ENCODE measurements around the gene POU2F3.

POU2F3 gene

DNA sequence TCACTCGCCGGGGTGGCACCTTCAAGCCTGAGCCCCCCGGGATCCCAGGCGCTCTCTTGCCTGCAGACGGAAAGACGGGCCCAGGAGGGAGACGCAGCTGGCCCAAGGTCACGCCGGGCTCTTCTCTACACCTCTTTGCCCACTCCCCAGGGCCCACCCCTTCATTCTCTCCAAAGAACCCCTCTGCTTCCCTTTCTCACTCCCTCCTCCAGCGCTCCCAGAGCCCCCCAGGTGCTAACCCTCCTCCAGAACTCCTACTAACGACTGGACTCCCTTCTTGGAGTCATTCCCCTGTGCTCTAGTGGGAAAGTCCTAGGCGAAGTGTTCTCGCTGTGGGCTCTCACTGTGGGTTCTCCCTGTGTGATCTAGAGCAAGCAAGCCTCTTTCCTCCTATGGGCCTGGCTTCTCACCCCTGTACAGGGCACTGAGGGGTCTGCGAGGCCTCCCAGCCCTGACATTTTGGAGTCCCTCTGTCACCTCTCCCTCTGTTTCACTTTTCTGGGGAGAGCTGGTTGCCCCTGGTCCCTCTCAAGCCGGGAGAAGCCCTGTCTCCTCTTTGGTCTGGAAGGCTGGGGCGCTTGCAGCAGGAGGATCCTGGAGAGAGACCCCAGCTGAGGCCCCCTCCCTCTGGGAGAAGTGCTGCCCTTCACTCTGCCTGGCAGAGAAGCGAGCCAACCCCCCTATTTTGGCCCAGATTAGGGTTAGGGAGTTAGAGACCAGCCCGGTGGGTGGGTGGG is 28.2 kb upstream of the POU2F3 start:
- no peak for DNase-seq

DNA sequence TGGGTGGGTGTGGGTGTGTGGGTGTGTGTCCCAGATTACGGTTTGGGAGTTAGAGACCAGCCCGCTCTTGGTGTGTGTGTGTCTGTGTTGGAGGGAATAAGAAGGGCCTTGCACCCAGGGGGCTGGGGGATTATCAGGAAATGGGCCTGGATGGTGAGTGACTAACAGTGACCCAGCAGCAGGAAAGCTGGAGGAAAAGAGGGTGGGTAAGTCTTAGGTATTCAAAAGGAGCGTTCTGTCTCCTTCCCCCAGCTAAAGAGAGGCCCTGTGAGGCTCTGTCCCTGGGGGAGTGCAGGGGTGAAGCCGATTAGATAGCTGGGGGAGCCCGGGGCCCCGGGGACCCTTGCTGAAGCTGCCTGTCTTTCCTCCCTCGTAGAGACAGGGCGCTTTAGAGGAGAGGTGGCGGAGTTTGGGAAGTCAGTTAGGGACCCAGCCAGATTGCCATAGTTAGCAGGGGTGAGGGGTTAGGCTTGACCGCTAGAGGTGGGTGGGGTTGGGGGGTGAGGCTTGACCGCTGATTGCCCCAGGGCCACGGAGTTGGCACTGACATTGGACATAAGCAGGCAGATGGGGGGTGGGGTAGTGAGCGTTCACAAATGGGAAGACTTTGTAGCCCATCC is 27.6 kb upstream of the POU2F3 start:
- no peak for DNase-seq

DNA sequence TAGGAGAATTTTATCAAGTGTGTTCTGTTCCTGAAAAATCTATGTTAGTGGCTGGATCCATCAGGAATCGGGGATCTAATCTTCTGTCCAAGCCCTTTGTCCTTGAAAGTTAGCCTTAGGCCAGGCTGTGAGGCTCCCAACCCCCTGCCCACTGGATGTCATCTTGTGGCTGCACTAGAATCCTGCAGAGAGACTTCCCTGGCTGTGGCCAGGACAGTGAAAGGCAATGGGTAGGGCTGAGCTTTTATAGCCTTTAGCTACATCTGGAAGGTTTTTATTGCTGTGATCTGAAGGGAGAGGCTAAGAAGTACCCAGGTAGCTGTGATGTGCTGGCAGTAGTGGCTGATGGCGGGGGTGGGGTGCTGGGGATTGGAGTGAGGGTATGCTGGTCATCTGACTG is 27.0 kb upstream of the POU2F3 start:
- no peak for DNase-seq

DNA sequence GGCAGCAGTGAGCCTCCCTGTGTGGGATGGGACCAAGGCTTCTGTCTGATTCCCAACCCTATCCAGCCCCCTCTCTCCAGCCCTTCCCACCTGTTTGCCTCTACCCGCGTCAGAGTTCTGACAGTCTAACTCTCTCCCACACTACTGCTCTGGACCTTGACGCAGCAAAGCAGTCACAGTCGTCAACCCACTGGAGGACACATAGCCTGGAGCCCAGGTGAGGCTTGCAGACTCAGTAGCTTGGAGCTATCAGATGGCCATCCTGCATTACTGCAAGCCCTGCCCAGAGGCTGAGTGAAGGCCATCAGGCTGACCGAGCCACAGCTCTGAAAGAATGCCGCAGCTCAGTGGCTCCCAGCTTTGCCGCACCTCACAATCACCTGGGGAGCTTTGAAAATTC is 25.4 kb upstream of the POU2F3 start:
- DNase-seq: no peak

DNA sequence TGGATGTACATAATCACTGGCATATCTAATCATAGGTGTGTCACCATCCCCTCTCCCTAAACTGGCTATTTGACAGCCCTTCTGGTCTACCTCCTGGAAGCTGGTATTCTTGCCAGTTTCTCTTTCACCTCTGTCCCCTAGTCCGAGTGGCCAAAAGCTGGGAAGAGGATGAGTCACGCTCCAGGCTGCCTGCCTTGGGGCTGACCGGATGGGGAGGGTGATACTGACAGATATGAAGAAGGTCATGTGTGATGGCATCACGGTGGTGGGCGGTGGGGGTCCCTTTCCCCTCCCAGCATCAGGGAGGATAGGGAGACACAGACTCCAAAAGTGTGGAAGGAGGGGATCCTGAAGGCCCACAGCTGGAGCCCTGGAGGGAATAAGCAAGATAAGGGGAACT is 24.3 kb upstream of the POU2F3 start:
- no peak for DNase-seq

DNA sequence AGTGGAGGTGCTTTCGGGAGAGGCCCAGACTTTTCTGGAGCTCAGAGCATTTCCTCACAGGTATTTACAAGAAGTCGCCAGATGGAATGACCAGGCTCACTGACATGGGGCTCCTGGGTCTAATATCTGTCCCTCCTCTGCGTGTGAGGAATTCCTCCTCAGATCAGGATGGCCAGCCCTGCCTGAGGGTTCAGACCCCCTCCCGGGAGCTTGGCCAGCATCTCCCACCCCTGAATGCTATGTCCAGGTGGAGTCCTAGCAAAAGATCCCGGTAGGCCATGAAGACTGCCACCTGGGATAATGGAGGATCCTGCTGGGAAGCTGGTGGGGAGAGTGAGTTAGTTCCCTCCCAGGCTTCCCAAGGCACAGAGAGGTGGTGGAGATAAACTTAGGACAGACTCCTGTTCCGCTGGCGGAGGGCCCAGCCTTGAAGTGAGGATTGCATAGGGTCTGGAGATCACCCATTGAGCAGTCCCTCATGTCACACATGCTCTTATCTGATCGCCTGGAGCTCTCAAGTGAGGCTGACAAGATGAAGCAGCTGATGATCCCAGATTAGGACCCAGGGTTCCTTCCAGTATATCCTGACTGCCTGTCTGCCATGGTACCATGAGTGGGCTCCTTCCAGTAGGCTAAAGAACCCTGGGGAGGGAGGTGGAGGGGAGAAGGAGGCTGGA is 23.4 kb upstream of the POU2F3 start:
- no peak for DNase-seq

DNA sequence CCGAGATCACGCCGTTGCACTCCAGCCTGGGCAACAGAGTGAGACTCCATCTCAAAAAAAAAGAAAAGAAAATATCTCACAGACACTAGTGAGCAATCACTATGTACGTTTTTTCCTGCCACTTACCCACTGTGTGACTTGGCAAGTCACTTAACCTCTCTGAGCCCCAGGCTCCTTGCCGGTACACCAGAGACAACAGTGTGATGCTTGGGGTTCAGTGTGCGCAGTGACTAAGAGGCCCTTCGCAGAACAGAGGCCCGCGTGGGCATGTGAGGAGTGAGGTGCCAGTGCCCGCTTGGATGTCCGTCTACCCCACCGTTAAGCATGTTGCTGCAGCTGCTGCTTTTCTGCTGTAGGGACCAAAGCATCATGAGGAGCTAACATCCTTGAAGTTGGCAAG is 22.4 kb upstream of the POU2F3 start:
- no peak for DNase-seq

DNA sequence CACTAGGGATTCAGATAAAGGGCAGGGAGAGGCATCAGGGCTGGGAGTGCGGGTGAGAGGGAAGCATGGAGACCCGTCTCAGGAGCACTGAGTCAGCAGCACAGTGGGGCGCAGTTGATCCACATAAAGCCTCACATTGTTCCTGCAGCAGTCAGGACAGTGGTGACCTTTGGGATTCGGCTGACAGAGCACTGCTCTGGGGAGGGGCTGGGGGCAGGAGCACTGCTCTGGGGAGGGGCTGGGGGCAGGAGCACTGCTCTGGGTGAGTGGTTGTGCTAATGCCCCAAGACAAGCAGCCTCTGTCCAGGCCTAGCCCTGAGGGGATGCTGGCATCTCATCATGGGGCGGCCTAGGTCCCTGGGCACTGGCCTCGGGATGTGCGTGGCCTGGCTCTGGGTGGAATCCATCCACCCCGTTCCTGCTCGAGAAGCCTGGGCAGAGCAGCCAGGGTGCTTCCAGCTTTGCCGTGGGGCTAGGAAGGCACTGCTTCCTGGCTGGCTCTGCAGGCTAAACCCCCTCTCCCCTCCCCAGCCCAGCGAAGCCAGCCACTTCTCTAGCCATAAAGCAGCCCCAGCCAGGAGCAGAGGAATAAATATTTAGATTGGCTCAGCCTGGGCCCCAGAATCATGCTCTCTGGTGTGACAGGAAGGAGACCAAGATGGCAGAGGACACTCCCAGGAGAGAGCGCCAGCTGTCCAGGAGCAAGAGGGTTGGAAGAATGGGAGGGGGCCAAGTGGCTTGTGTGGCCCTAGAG is 21.8 kb upstream of the POU2F3 start:
- DNase-seq: no peak

DNA sequence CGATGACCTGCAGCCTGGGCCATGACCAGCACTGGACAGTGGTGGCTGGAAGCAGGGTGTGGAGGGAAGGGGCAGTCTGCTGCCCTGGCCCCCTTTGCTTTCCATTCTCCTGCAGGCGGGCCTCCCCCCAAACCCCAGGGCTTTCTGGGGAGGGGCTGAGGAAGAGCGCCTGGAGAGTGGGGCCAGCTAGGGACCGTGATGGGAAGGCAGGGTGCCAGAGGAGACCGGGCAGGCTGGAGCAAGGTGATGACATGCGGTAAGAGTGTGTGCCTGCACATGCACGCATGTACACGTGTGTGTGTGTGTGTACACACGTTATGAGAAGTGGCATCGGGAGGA is 21.3 kb upstream of the POU2F3 start:
- DNase-seq: no peak

DNA sequence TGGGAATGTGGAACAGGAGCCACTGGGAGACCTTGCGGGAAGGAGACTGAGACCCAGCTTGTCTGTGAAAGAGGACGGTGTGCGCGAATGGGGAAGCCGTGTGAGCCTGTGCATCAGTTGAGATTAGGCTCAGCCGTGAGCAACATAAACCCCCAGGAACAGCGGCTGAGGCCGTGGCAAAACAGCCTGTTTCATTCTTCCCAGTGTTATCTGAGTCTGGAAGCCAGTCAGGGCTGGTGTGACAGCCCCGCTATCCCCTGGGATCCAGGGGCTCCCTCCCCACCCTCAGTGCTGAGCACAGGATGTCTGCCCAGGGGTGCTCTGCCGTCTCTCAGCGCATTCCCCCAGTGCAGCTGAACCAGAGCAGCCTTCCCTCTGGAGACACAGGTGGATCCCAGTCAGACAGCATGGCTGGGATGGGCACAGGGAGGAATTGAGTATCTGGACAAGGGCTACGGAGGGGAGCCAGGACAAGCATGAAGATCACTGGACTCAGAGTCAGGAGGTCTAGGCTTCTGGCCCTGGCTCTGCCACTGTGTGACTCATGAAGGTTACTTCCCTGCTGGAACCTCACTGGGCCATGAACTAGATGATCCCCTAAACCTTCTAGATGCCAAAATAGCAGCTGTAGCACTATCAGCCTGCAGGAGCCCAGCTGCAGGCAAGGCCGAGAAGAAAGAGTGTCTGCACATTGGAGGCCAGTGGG is 20.6 kb upstream of the POU2F3 start:
- no peak for DNase-seq

DNA sequence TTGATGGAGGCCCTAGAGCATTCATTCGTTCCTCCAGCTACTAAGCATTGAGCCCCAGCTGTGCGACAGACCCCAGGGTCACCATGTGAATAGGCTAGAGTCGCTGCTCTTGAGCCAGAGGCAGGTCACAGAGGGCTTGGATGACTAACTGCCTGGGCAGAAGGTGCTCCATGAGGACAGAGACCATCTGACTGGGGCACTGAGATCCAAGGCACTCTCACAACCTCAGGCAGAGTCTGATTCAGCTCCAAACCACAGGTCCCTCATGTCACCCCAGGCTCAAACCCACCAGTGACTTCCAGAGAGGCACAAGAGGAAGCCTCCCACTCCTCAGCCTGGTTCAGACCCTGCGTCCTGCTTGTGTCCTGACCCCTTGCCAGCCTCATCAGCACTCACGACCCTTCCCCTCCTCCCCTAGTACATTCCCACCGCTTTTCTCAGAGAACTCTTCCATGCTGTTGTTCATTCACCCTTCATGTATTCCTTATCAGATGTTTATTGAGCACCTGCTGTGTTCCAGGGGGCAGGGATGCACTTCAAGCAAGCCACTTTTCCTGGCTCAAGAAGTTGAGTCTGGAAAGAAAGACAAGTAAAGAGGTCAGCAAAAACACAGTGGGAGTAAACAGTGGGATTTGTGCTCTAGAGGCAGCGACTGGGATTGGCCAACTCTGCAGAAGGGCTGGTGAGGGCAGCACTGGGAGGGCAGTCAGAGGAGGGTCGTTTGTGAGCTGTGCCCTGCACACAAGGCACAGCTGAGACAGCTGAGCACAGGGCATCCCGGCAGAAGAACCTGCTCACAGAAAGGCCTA is 19.8 kb upstream of the POU2F3 start:
- no peak for DNase-seq

DNA sequence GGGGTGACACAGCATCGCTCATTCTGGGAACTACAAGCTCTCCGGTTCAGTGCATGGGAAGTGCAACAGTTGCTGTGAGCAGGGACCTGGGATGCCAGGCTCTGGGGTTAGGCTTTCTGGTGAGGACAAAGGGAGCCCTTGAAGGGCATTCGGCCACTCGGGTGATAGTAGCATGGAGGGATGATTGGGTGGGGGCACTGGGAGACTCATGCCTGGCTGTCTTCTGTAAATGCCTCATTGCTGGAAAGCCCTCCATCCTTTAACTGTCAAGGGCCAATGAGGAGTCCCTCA is 19.2 kb upstream of the POU2F3 start:
- no peak for DNase-seq

DNA sequence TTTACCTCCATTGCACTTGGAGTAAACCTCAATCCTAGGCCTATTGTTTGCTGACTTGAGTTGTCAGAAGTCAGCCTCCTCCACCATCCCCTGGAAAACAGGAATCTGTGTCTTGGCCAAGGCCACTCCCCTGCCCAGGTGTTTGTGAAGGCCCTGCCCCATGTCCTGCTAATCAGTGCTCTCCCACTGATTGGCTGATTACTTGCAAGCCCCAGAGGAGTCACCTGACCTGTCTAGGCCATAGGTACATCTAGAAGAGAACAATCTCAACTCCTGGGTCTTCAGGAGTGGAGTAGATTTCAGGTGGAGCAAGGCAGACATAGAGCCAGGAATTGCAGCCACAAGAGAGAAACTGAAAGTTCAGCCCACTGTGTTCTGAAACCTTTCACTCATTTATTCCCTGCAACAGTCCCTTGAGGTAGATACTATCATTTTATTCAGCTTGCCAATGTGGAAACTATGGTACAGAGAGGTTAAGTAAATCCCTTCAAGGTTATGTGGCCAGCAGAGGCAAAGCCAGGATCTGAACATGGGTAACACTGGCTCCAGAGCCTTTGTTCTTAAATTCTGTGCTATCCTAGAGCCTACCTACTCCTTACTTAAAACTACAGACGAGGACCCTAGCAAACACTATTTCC is 18.7 kb upstream of the POU2F3 start:
- no peak for DNase-seq

DNA sequence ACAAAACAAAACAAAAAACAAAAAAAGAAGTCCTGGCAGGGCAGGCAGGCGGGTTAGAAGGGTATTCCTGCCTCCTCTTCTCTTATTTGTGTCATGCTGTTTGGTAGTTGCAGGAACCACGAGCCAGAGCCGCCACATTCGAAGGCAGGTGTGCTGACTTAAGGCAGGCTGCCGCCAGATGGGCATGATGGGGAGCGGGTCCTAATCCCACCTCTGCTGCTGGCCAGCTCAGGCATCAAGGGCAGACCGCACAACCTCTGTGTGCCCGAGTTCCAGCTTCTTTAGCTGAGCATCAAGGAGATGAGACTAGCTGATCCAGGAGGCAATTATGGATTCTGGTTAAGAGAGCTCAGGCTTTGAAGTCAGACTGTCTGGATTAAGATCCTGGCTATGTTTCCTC is 17.0 kb upstream of the POU2F3 start:
- DNase-seq: no peak

DNA sequence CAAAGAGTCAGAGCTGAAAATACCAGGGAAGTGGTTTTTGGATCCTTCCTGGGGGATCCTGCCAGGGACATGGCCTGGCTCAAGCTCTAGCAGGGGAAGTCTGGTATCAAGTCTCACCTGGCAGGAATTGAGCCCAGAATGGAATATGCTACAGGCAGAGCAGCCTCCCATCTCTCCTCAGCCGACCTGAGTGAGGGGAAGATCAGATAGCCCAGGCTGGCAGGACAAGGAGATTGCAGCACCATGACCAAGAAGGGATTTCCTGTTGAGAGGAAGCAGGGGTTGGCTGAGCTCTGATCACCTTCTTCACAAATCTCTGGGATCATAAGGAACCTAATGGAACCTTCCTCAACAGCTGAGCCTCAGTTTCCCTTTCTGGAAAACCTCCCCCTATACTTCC is 16.1 kb upstream of the POU2F3 start:
- no peak for DNase-seq

DNA sequence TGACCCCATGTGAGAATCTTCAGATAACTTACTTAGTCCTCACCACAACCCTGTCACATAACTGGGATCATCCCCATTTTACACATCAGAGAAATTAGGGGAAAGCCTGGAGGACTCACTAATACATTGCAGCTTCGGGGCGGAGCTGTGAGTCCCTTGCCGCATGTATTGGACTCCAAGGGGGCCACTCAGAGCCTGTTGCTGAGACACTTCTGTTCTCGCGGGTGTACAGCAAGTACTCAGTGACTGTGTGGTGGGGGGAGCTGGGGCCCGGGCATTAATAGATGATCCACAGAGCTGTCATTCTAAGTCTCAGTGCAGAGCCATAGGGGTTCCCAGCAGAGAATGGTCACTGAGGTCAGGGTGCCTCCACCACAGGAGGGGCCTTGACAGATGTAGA is 15.6 kb upstream of the POU2F3 start:
- DNase-seq: no peak

DNA sequence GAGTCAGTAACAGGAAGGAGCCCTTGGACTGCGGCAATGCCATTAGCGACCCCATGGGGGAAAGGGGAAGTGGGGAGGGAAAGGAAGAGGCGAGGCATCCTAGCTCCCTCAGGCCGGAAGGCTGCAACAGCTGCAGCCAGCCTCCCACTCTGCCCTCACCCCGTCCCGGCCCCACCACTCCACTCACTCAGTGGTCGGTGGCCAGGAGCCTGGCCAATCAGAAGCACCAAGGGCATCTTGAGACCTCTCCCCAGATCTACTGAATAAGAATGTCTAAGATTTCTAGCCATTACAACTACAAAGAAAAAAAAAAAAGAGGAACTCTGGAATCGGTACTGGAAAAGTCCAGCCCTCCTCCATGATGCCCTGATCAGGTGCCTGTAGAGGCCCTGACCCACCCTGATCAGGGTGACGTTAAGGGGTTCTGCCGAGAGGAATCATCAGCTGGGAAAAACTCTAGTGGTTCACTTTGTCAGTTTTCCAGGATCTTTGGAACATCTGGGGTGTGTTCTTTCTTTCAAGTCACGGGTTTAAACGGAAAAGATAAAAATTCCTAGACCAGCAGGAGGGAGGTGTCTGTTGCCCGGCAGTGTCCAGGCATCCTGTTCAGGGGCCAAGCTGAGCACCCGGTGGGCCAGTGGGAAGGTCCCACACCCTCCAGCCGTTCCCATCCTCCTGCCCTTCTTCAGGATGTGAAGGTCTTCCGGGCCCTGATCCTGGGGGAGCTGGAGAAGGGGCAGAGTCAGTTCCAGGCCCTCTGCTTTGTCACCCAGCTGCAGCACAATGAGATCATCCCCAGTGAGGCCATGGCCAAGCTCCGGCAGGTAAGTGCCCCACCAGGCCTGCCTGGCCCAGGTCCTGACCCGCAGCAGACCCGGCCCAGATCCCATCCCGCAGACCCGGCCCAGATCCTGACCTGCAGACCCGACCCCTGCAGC is 14.7 kb upstream of the POU2F3 start:
- no peak for DNase-seq

DNA sequence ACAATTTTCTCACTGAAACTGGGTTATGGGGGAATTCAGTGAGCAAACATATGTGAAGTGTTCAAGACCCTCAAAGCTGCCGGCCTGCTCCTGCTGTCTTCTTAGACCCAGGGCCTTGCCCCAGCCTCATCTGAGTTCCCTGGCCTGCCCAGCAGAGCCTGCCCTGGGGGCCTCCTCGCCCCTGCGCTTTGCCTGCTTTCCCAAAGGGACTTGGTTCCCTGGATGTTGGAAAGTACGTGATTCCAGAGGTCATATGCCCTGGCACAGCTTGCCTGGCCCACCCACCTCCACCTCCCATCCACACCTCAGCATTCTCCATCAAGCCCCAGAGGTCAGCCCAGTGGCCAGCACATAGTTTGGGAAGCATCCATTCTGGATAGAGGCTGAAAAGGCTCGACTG is 13.7 kb upstream of the POU2F3 start:
- no peak for DNase-seq

DNA sequence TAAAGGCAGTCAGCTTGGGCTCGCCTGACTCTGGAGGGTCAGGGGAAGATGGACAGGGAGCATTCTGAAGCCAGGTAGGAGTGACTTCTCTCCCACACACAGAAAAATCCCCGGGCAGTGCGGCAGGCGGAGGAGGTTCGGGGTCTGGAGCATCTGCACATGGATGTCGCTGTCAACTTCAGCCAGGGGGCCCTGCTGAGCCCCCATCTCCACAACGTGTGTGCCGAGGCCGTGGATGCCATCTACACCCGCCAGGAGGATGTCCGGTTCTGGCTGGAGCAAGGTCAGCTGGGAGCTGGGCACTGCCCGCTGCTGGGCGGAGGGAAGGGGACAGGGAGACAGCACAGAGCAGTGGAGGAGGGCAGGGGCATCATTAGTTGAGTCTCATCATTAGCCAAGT is 13.2 kb upstream of the POU2F3 start:
- DNase-seq: no peak

DNA sequence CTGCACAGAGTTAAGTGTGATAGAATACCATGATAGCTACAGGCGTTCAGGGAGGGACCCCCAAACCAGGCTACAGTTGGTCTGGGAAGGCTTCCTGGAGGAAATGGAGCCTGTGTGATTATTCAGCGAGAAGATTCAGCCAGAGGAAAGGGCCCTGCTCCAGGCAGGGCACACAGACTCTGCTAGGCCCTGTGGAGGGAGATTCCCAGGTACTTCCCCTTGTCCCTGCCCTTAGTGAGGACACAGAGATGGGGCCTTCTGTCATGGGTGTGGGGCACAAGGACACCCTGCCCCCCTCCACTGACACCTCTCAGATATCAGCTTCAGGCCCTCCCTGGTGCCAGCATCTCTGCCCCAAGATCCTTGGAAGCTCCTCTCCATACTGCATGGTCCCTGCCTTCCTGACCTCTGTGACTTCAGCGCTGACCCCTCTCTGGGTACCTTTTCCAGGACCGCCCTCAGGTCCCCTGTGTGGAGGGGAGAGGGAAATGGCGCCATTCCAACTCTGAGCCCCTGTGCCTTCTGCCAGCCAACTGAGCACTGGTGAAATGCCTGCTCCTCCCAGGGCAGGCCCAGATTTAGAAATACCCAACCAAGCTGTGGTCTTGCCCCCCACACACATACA is 12.6 kb upstream of the POU2F3 start:
- DNase-seq: no peak

Data from NCI-H2227 treated with DMSO at 0.1 percent for 48 hours (cell line).